ENCODE results near the gene RPLP2. TPM values are rescaled to one million over a fixed set of nuclear protein-coding genes. Genes with fewer than 3 reads are reported as not detected.

RPLP2 gene
- 650 and 899 TPM in 2 replicates for total RNA-seq

GRCh38 chr11:809287-810039, at the start of gene RPLP2:
Gene RPLP2, plus strand, starts transcription at chr11:809967. Its CDS starts 268 bp downstream, at chr11:810235.

GRCh38 chr11:777288-778255, 32.2 kb upstream of the RPLP2 start, which contains the start of gene GATD1:
Gene GATD1, minus strand, starts transcription at chr11:777487. Its CDS starts 25 bp downstream, at chr11:777462.

GRCh38 chr11:789943-790342, 19.8 kb upstream of the RPLP2 start, which contains the start of gene CEND1:
Gene CEND1, minus strand, starts transcription at chr11:790090. Its CDS starts 1,514 bp downstream, at chr11:788576.

DNA sequence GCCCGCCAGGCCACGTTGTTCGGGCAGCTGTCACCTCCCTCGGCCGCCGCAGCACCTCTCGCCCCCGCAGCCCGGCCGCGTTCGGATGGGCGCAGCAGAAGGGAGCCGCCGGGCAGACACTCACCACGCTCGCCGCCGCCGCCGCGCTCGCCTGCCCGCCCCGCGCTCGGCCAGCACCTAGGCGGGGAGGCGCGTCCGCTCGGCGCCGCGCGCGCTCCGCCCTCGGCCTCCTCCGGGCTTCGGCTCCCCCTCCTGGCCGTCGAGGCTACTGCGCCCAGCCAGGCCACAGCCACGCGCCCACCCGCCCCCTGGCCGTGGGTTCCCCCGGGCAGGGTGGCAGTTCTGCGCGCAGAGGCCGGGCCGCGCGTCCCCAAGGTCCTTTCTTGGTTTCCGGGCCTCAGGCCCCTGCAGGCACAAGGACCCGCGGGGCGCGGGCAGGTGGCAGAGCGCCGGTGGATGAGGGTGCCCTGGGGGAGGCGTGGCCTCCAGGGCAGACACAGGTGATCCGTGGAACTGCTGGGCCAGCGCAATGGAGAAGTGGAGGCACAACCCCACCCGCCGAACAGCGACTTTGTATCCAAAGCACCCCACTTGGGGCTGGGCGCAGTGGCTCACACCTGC, 11.6 kb upstream of the RPLP2 start, which contains the start of gene SLC25A22:
SLC25A22 (minus strand) TSS at position 189 of the 621 bp plus-strand sequence. CDS start 3,275 bp downstream, outside the sequence.

DNA sequence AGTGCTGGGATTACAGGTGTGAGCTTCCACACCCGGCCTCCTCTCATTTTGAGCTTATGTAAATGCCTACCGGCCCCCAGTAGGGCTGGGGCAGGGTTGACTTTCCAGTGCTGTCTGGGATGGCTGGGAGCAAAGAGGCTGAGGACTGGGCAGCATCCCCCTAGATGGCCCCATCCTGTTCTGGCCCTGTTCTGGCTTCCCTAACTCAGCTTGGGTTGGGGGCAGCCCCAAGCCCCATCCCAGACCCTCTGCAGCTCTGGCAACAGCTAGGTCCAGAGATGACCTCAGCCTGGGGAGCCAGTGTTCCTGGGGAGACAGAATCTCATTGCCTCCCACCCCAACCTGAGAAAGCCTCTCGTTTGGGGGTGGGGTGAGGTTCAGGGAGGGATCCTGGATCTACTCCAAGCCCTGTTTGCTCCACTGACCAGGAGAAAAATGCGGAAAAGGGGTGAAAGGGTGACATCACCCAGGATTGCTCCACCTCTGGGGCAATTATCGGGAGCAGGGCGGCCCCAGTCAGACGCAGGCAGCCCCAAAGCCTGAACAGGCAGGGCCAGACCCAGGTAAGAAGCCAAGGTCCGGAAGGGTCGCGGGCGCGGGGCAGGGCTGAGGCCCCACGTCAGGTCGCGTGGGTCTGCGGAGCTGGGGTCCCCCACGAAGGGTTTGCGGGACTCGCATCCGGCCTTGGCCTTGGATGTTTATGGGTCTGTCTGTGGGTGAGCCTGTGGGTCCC, 8.8 kb downstream of the RPLP2 start, which contains the start of gene PNPLA2:
PNPLA2 (plus strand) TSS at position 519 of the 733 bp plus-strand sequence. CDS start 805 bp downstream, outside the sequence.

DNA sequence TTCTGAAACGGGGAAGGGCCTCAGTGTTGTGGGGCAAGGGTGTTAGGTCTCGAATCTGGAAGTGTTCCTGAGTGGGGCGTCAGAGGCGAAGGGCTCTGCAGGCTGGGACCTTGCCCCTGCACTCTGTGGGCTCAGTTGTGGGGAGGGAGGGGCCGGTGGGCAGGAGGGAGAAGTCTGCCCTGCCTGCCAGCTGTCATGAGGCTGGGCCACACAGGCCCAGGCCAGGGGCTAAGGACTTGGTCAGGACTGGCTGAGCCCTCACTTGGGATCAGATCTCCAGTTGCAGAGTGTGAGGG, 18.1 kb downstream of the RPLP2 start, which contains the start of gene CRACR2B:
CRACR2B (plus strand) TSS at position 23 of the 296 bp plus-strand sequence. CDS start 689 bp downstream, outside the sequence.

GRCh38 chr11:832529-833113, 22.9 kb downstream of the RPLP2 start, which contains the start of gene CD151:
Gene CD151, plus strand, starts transcription at chr11:832952. Its CDS starts 3,118 bp downstream, at chr11:836070.

GRCh38 chr11:842370-843002, 32.7 kb downstream of the RPLP2 start, which contains the start of the genes POLR2L and TSPAN4:
Gene POLR2L, minus strand, starts transcription at chr11:842529. Its CDS starts 21 bp downstream, at chr11:842508.
Gene TSPAN4, plus strand, starts transcription at chr11:842852. Its CDS starts 7,453 bp downstream, at chr11:850305.

Other genes with a start within 250 kb of the RPLP2 start
- 0.56 and 1.7 TPM in 2 replicates for gene LMNTD2, start 249.2 kb upstream of the RPLP2 start, total RNA-seq
- 82.9 and 90.5 TPM in 2 replicates for gene RASSF7, start 249.0 kb upstream of the RPLP2 start, total RNA-seq
- gene PHRF1, start 233.5 kb upstream of the RPLP2 start, total RNA-seq: 26.3 and 30.6 TPM in 2 replicates
- 6.9 and 12.0 TPM in 2 replicates for gene IRF7, start 194.0 kb upstream of the RPLP2 start, total RNA-seq
- gene CDHR5, start 185.0 kb upstream of the RPLP2 start, total RNA-seq: not detected in 2 replicates
- not detected in 2 replicates for gene SCT, start 182.8 kb upstream of the RPLP2 start, total RNA-seq
- not detected in 2 replicates for gene DRD4, start 172.7 kb upstream of the RPLP2 start, total RNA-seq
- 24.2 and 27.1 TPM in 2 replicates for gene DEAF1, start 114.7 kb upstream of the RPLP2 start, total RNA-seq
- 18.9 and 28.6 TPM in 2 replicates for gene TMEM80, start 114.2 kb upstream of the RPLP2 start, total RNA-seq
- gene EPS8L2, start 103.7 kb upstream of the RPLP2 start, total RNA-seq: 117 and 146 TPM in 2 replicates
- 301 and 355 TPM in 2 replicates for gene TALDO1, start 62.5 kb upstream of the RPLP2 start, total RNA-seq
- gene GATD1, start 32.5 kb upstream of the RPLP2 start, total RNA-seq: 27.6 and 42.5 TPM in 2 replicates
- 0.07 TPM in 1 of 2 replicates, not detected in the other for gene CEND1, start 19.9 kb upstream of the RPLP2 start, total RNA-seq
- 19.5 and 22.4 TPM in 2 replicates for gene SLC25A22, start 11.7 kb upstream of the RPLP2 start, total RNA-seq
- gene PIDD1, start 4.7 kb upstream of the RPLP2 start, total RNA-seq: 13.4 and 16.1 TPM in 2 replicates
- 14.3 and 15.4 TPM in 2 replicates for gene PNPLA2, start 8.9 kb downstream of the RPLP2 start, total RNA-seq
- 2.4 and 3.0 TPM in 2 replicates for gene CRACR2B, start 18.0 kb downstream of the RPLP2 start, total RNA-seq
- gene CD151, start 23.0 kb downstream of the RPLP2 start, total RNA-seq: 323 and 365 TPM in 2 replicates
- 149 and 226 TPM in 2 replicates for gene POLR2L, start 32.6 kb downstream of the RPLP2 start, total RNA-seq
- gene TSPAN4, start 32.9 kb downstream of the RPLP2 start, total RNA-seq: 89.6 and 96.4 TPM in 2 replicates
- gene CHID1, start 100.8 kb downstream of the RPLP2 start, total RNA-seq: 105 and 107 TPM in 2 replicates
- 33.8 and 39.9 TPM in 2 replicates for gene AP2A2, start 115.9 kb downstream of the RPLP2 start, total RNA-seq
- gene MUC6, start 226.8 kb downstream of the RPLP2 start, total RNA-seq: not detected in 2 replicates

Data from airway epithelial cell (primary cell).